Fibroblast of lung (primary cell): ENCODE data around the gene IVD. TPM values are rescaled to one million over a fixed set of nuclear protein-coding genes. Genes with fewer than 3 reads are reported as not detected.

Experiments
- DNase-seq, 2 donors: peaks; one replicate each; pipeline versions ENCODE4 v3.0.0 to v3.0.0-alpha.2; 2010; ENCODE audit warnings: low read depth in 2 of 2
- H2AFZ ChIP-seq: 2 replicates; pipeline ENCODE4 v1.5.1; 2012; ENCODE audit warnings: low read length, control low read depth, inconsistent platforms
- H3K27ac ChIP-seq: 2 replicates; pipeline ENCODE4 v1.5.1; 2011; ENCODE audit warnings: low read length, control low read depth; ENCODE audit not compliant: insufficient read depth
- H3K27me3 ChIP-seq: 2 replicates; pipeline ENCODE4 v1.5.1; 2011; ENCODE audit warnings: mild to moderate bottlenecking, low read length; ENCODE audit not compliant: control insufficient read depth, insufficient read depth
- H3K36me3 ChIP-seq: 2 replicates; pipeline ENCODE4 v1.5.1; 2011; ENCODE audit warnings: low read length; ENCODE audit not compliant: control insufficient read depth, insufficient read depth
- H3K4me1 ChIP-seq: 2 replicates; pipeline ENCODE4 v1.5.1; 2011; ENCODE audit warnings: low read length; ENCODE audit not compliant: control insufficient read depth, insufficient read depth; ENCODE audit errors: extremely low read depth
- H3K4me2 ChIP-seq: 2 replicates; pipeline ENCODE4 v1.5.1; 2011; ENCODE audit warnings: low read length, control low read depth; ENCODE audit not compliant: insufficient read depth; ENCODE audit errors: extremely low read depth
- H3K4me3 ChIP-seq, 4 experiments: fragments of 200-600 bp in 1 of 4; sonication (generic) in 1 of 4; replicated peaks in 1 of 4; 2 replicates each; pipeline ENCODE4 v1.5.1; 2011 to 2016; ENCODE audit warnings: low read length in 4 of 4, low read depth in 3 of 4, mild to moderate bottlenecking in 3 of 4, control low read depth in 2 of 4, inconsistent platforms in 1 of 4, mixed read lengths in 1 of 4; ENCODE audit not compliant: insufficient read depth in 1 of 4; ENCODE audit errors: control extremely low read depth in 1 of 4
- H3K79me2 ChIP-seq: 2 replicates; pipeline ENCODE4 v1.5.1; 2012; ENCODE audit warnings: mild to moderate bottlenecking, low read length, inconsistent platforms; ENCODE audit not compliant: control insufficient read depth, insufficient read depth
- H3K9ac ChIP-seq: 2 replicates; pipeline ENCODE4 v1.5.1; 2011; ENCODE audit warnings: mild to moderate bottlenecking, low read length, control low read depth; ENCODE audit not compliant: insufficient read depth
- H3K9me3 ChIP-seq: 2 replicates; pipeline ENCODE4 v1.5.1; 2012; ENCODE audit warnings: low read depth, low read length; ENCODE audit not compliant: control insufficient read depth, insufficient read depth
- H4K20me1 ChIP-seq: 2 replicates; pipeline ENCODE4 v1.5.1; 2011; ENCODE audit warnings: low read length; ENCODE audit not compliant: control insufficient read depth, insufficient read depth; ENCODE audit errors: extremely low read depth
- EZH2 ChIP-seq: IDR thresholded peaks from 2 replicates; pipeline ENCODE4 v1.5.1; 2012; ENCODE audit warnings: low read length, control low read depth, mild to moderate bottlenecking; ENCODE audit errors: missing control alignments
- polyA plus RNA-seq, 2 donors: library from polyadenylated mRNA; depleted of rRNA in 1 of 2; stranded (reverse) in 1 of 2; unstranded in 1 of 2; fragments of >200 nt; gene quantifications; 2 replicates each; pipeline ENCODE4 v1.2.1, GENCODE V29; 2011 to 2012; ENCODE audit warnings: missing spikeins in 1 of 2
- total RNA-seq: library from RNA; depleted of rRNA; stranded (reverse); fragments of >200 nt; gene quantifications from 2 replicates; pipeline ENCODE4 v1.2.1, GENCODE V29; 2014
- TF ChIP-seq, protein P1 (sequence below), 2 donors: IDR thresholded peaks in 1 of 2; conservative IDR thresholded peaks in 1 of 2; 1 replicate in 1 of 2; 2 replicates in 1 of 2; pipeline ENCODE4 v1.5.1; 2011 to 2012; ENCODE audit warnings: low read length in 2 of 2, control low read depth in 1 of 2, inconsistent platforms in 1 of 2, low read depth in 1 of 2, mild to moderate bottlenecking in 1 of 2

The IVD gene
- total and polyA plus RNA-seq, 2 donors (not counting 1 experiment from before 2014, with no cell fraction given): 37.9 to 61.8 TPM

DNA sequence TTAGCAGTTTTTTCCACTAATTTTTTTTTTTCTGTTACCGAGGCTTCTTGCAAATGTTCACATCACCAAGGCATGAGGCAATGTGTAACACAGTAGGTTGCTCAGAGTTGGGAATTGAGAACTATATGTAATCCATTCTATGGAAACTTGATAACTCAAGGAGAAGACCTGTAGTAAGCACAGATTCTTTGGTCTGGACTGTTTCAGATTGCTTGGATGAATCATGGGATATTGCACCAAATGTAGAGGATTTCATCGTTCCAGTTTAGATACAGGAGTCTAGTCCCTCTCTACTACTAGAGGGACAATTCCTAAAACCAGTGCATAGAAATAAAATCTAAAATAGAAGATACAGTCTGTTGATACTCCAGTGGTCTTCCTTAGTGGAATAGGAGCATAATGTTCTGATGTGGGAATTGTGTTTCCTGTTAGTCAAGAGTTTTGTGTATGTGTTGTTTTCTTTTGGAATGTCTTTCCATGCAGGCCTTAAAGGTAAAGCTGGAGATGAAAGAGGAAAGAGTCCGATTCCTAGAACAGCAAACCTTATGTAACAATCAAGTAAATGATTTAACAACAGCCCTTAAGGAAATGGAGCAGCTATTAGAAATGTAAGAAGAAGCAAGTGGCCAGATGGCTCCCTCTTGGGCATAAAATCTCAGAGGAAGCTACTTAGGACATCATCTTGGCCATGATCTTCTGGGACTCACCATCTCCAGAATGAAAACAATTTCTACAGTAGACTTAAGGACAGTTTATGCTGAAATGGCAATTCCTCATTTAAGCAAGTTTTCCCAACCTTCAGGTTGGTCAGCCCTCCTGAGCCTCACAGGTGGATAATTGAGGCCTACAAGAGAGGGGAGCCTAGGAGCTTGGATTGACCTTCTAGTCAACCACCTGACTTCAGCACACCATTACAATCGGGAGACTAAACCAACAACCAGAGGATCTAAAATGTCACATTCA is 12.3 kb upstream of the IVD start:
- TF ChIP-seq, protein P1, sequence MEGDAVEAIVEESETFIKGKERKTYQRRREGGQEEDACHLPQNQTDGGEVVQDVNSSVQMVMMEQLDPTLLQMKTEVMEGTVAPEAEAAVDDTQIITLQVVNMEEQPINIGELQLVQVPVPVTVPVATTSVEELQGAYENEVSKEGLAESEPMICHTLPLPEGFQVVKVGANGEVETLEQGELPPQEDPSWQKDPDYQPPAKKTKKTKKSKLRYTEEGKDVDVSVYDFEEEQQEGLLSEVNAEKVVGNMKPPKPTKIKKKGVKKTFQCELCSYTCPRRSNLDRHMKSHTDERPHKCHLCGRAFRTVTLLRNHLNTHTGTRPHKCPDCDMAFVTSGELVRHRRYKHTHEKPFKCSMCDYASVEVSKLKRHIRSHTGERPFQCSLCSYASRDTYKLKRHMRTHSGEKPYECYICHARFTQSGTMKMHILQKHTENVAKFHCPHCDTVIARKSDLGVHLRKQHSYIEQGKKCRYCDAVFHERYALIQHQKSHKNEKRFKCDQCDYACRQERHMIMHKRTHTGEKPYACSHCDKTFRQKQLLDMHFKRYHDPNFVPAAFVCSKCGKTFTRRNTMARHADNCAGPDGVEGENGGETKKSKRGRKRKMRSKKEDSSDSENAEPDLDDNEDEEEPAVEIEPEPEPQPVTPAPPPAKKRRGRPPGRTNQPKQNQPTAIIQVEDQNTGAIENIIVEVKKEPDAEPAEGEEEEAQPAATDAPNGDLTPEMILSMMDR (conservative IDR thresholded peaks at IDR 0.05 in 1 of 2, IDR thresholded peaks at IDR 0.05 in 1 of 2; ENCODE audit: low read depth in 1 of 2, low read length in 2 of 2): no peak
- no peak for TF ChIP-seq EZH2
- H3K36me3 ChIP-seq: peaks cover 2% of the 10 kb centered on the region
- H3K9me3 ChIP-seq: no peaks in the 10 kb centered on the region
- no peaks in the 10 kb centered on the region for H3K79me2 ChIP-seq
- no peak overlapping the region for H2AFZ ChIP-seq
- no peaks in the 10 kb centered on the region for H3K4me1 ChIP-seq
- no peak overlapping the region for H3K4me2 ChIP-seq
- DNase-seq: peak in 1 of 2 donors; percentile 70
- no peak overlapping the region for H3K27ac ChIP-seq
- no peak overlapping the region for H3K9ac ChIP-seq
- H3K4me3 ChIP-seq: no peak overlapping the region
- no peaks in the 10 kb centered on the region for H4K20me1 ChIP-seq
- no peaks in the 10 kb centered on the region for H3K27me3 ChIP-seq

DNA sequence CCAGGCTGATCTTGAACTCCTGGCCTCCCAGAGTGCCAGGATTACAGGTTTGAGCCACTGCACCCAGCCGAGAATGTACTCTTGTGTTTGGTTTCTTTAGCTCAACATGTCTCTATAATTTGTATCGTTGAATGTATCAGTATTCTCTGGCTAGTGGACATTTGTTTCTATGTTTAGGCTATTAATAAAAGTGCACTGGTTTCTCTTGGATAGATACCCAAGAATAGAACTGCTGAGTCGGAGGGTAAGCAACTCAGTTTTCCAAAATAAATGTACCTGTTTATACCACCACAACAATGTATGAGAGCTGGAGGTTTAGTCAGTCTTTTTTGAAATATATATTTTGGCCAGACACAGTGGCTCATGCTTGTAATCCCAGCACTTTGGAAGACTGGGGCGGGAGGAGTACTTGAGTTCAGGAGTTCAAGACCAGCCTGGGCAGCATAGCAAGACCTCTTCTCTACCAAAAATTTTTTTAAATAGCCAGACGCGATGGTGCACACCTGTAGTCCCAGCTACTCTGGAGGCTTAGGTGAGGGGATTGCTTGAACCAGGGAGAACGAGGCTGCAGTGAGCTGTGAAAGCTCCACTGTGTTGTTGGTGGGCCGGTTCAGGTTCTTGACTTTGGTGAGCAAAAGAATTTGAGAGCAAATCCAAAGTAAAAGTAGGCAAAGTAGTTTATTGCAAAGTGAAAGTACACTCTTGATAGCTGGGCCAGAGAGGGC is 7.7 kb upstream of the IVD start:
- TF ChIP-seq, protein P1 (conservative IDR thresholded peaks at IDR 0.05 in 1 of 2, IDR thresholded peaks at IDR 0.05 in 1 of 2; ENCODE audit: low read depth in 1 of 2, low read length in 2 of 2): no peak
- no peak for TF ChIP-seq EZH2
- Histone ChIP-seq H3K79me2 (no peaks in the 10 kb centered on the region), H2AFZ (no peak overlapping the region), H3K4me2 (no peak overlapping the region), H3K27ac (no peak overlapping the region), H3K9ac (no peak overlapping the region), H3K4me1 (no peaks in the 10 kb centered on the region), H3K36me3 (peaks cover 2% of the 10 kb centered on the region), H4K20me1 (no peaks in the 10 kb centered on the region), H3K9me3 (no peaks in the 10 kb centered on the region), H3K27me3 (no peaks in the 10 kb centered on the region), H3K4me3 (no peak overlapping the region)
- DNase-seq: no peak

DNA sequence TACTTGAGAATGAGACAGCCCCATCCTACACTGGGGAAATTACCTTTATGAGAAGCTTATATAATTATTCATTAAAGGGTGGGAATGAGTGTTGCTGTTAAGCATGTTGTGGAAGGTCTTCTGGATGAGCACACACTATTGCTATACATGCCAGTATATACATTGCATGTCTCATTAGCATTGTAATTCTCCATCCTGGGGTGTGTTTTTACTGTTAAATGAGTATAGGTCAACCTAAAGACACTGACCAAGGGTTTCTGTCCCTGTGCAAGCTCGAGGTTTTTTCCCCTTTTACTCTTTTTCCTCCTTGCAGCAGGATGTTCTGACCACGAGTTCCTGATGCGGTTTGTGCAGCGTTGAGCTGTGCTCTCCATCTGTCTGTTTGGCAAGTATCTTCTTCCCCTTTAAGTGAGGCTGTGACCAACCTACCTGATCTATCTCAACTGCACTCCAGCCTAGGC is 7.2 kb upstream of the IVD start:
- no peak for DNase-seq
- no peak overlapping the region for H3K4me2 ChIP-seq
- no peaks in the 10 kb centered on the region for H3K9me3 ChIP-seq
- no peak for TF ChIP-seq EZH2
- TF ChIP-seq, protein P1 (conservative IDR thresholded peaks at IDR 0.05 in 1 of 2, IDR thresholded peaks at IDR 0.05 in 1 of 2; ENCODE audit: low read depth in 1 of 2, low read length in 2 of 2): no peak
- no peak overlapping the region for H3K4me3 ChIP-seq
- H3K79me2 ChIP-seq: no peaks in the 10 kb centered on the region
- H2AFZ ChIP-seq: no peak overlapping the region
- H3K4me1 ChIP-seq: no peaks in the 10 kb centered on the region
- no peaks in the 10 kb centered on the region for H4K20me1 ChIP-seq
- H3K27me3 ChIP-seq: no peaks in the 10 kb centered on the region
- H3K36me3 ChIP-seq: no peaks in the 10 kb centered on the region
- H3K9ac ChIP-seq: no peak overlapping the region
- no peak overlapping the region for H3K27ac ChIP-seq
